ENCODE results near the gene RIPOR3.
"Not testable (repeated sequence)": the region's sequence is repeated elsewhere in the genome, so short reads cannot be mapped to it uniquely, and the experiment has no call there.

Gene RIPOR3

GRCh38 chr20:50672400-50673145 is 18.8 kb downstream of the RIPOR3 start:
- DNase-seq (ENCODE audit: extremely low spot score), result no peak
- TF ChIP-seq HDGF (IDR thresholded peaks at IDR 0.05; ENCODE audit: borderline replicate concordance) (no peak), TARDBP (IDR thresholded peaks at IDR 0.05) (no peak), ELF4 (IDR thresholded peaks at IDR 0.05) (no peak), SP1 (IDR thresholded peaks at IDR 0.05) (no peak), L3MBTL2 (conservative IDR thresholded peaks at IDR 0.05) (no peak), LEF1 (IDR thresholded peaks at IDR 0.05; ENCODE audit: borderline replicate concordance) (no peak), FOXM1 (IDR thresholded peaks at IDR 0.05; ENCODE audit: borderline replicate concordance) (no peak), PKNOX1 (IDR thresholded peaks at IDR 0.05) (no peak), ARNT (IDR thresholded peaks at IDR 0.05) (no peak), BHLHE40 (IDR thresholded peaks at IDR 0.05; ENCODE audit: borderline replicate concordance) (no peak), ZNF384 (IDR thresholded peaks at IDR 0.05) (no peak), SUZ12 (IDR thresholded peaks at IDR 0.05) (no peak), NFRKB (IDR thresholded peaks at IDR 0.05) (no peak)
- ChIA-PET POLR2A (no interaction called here), CTCF (interaction anchor here (0.6 kb wide), 1 partner anchor 121 kb away, joined by 4 read pairs; no protein-coding TSS in a partner anchor)

GRCh38 chr20:50671626-50672025 is 19.7 kb downstream of the RIPOR3 start:
- DNase-seq (ENCODE audit: extremely low spot score), result no peak
- CTCF ChIA-PET, result no interaction called here
- POLR2A ChIA-PET, result no interaction called here
- TF ChIP-seq ARNT (IDR thresholded peaks at IDR 0.05), result no peak

- POLR2A ChIA-PET; DNase-seq (ENCODE audit: extremely low spot score); CTCF ChIA-PET: not testable (repeated sequence)
Measured at GRCh38 chr20:50671010-50671409, 20.3 kb downstream of the RIPOR3 start.

- no peak for DNase-seq (ENCODE audit: extremely low spot score)
- CTCF ChIA-PET, result no interaction called here
- POLR2A ChIA-PET, result no interaction called here
- no peak for TF ChIP-seq SUZ12 (IDR thresholded peaks at IDR 0.05)
Measured at GRCh38 chr20:50670126-50670862, 21.0 kb downstream of the RIPOR3 start.

- TF ChIP-seq L3MBTL2 (conservative IDR thresholded peaks at IDR 0.05) (no peak), PKNOX1 (IDR thresholded peaks at IDR 0.05) (no peak), ZNF384 (IDR thresholded peaks at IDR 0.05) (no peak), CTBP1 (IDR thresholded peaks at IDR 0.05; ENCODE audit: borderline replicate concordance) (no peak), SP1 (IDR thresholded peaks at IDR 0.05) (no peak), FOXK2 (IDR thresholded peaks at IDR 0.05) (no peak), FOXM1 (IDR thresholded peaks at IDR 0.05; ENCODE audit: borderline replicate concordance) (no peak), ARNT (IDR thresholded peaks at IDR 0.05) (no peak)
- CTCF ChIA-PET, result no interaction called here
- POLR2A ChIA-PET, result no interaction called here
- no peak for DNase-seq (ENCODE audit: extremely low spot score)
Measured at GRCh38 chr20:50668798-50669197, 22.5 kb downstream of the RIPOR3 start.

GRCh38 chr20:50668326-50668725 is 23.0 kb downstream of the RIPOR3 start:
- no peak for TF ChIP-seq LEF1 (IDR thresholded peaks at IDR 0.05; ENCODE audit: borderline replicate concordance)
- no peak for TF ChIP-seq SUZ12 (IDR thresholded peaks at IDR 0.05)
- no peak for TF ChIP-seq HDGF (IDR thresholded peaks at IDR 0.05; ENCODE audit: borderline replicate concordance)
- no peak for TF ChIP-seq FOXM1 (IDR thresholded peaks at IDR 0.05; ENCODE audit: borderline replicate concordance)
- TF ChIP-seq ARNT (IDR thresholded peaks at IDR 0.05), result no peak
- no peak for TF ChIP-seq TARDBP (IDR thresholded peaks at IDR 0.05)
- no peak for TF ChIP-seq ELF4 (IDR thresholded peaks at IDR 0.05)
- no peak for DNase-seq (ENCODE audit: extremely low spot score)
- POLR2A ChIA-PET, result no interaction called here
- CTCF ChIA-PET, result no interaction called here

GRCh38 chr20:50666709-50667298 is 24.5 kb downstream of the RIPOR3 start:
- no peak for DNase-seq (ENCODE audit: extremely low spot score)
- no peak for TF ChIP-seq CTBP1 (IDR thresholded peaks at IDR 0.05; ENCODE audit: borderline replicate concordance)
- TF ChIP-seq ARNT (IDR thresholded peaks at IDR 0.05), result no peak
- no peak for TF ChIP-seq FOXA1 (IDR thresholded peaks at IDR 0.05)
- no peak for TF ChIP-seq SP1 (IDR thresholded peaks at IDR 0.05)
- no peak for TF ChIP-seq L3MBTL2 (conservative IDR thresholded peaks at IDR 0.05)
- TF ChIP-seq NFRKB (IDR thresholded peaks at IDR 0.05), result no peak
- TF ChIP-seq FOXK2 (IDR thresholded peaks at IDR 0.05), result no peak
- no peak for TF ChIP-seq FOXM1 (IDR thresholded peaks at IDR 0.05; ENCODE audit: borderline replicate concordance)
- TF ChIP-seq TARDBP (IDR thresholded peaks at IDR 0.05), result no peak
- TF ChIP-seq ZNF384 (IDR thresholded peaks at IDR 0.05), result no peak
- no peak for TF ChIP-seq PKNOX1 (IDR thresholded peaks at IDR 0.05)
- TF ChIP-seq ELF4 (IDR thresholded peaks at IDR 0.05), result no peak
- TF ChIP-seq SUZ12 (IDR thresholded peaks at IDR 0.05), result no peak
- TF ChIP-seq BHLHE40 (IDR thresholded peaks at IDR 0.05; ENCODE audit: borderline replicate concordance), result no peak
- TF ChIP-seq HDGF (IDR thresholded peaks at IDR 0.05; ENCODE audit: borderline replicate concordance), result no peak
- no peak for TF ChIP-seq LEF1 (IDR thresholded peaks at IDR 0.05; ENCODE audit: borderline replicate concordance)
- CTCF ChIA-PET, result interaction anchor here (0.9 to 1.2 kb wide), 2 partner anchors 15 to 41 kb away, joined by 3 to 4 read pairs; no protein-coding TSS in a partner anchor
- POLR2A ChIA-PET, result no interaction called here

Measured in HEK293T (cell line).